Dedifferentiated amniotic fluid mesenchymal stem cell (primary cell): ENCODE results near the gene MAPKAP1.
A peak's percentile ranks its signal among the peaks of the same experiment; 100 is the strongest.
"Not testable (repeated sequence)": the region's sequence is repeated elsewhere in the genome, so short reads cannot be mapped to it uniquely, and the experiment has no call there.

Experiments
- DNase-seq: peaks from one replicate; pipeline ENCODE4 v3.0.0-alpha.2; 2016; ENCODE audit errors: extremely low spot score

MAPKAP1 gene

DNA sequence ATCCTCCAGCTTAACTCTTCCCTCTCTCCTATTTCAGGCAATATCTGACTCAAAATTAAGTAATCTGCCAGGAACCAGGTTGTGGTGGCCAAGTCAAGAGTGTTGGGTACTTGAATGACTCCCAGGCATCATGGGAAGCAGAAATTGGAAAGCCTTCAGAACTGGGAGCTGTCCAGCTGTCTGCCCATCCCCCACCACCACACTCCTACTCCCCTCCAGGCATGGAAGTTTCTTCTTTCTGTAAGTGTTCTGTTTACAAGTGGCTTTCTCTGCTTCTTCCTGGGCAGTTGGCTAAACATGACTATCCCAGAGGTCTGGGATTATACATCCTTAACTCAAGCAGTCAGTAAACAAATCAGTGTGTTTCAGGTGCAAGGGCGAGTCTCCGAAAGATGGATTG lies 25.6 kb upstream of the MAPKAP1 start:
- DNase-seq: no peak

- no peak for DNase-seq
Measured at GRCh38 chr9:125730168-125730567, 23.2 kb upstream of the MAPKAP1 start.

GRCh38 chr9:125726456-125727132 lies 19.6 kb upstream of the MAPKAP1 start:
- DNase-seq: no peak

DNA sequence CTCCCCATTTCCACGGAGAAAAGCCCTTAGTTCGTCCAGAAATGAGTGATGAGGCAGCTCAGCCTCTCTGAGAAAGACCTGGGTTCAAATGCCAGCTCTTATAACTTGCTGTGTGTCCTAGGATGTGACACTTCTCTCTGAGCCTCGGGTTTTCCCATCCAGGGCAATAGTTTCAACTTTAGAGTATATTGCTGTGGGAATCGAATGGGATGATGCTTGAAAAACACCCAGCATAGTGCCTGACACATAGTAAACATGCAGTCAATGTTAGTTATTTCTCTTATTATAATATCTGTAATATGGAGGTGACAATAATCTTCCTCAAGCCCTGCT lies 430 bp upstream of the MAPKAP1 start:
- DNase-seq: no peak

- DNase-seq: no peak
Measured at GRCh38 chr9:125705893-125706292, 1.1 kb downstream of the MAPKAP1 start.

GRCh38 chr9:125703662-125704061 lies 3.3 kb downstream of the MAPKAP1 start:
- DNase-seq: no peak

DNA sequence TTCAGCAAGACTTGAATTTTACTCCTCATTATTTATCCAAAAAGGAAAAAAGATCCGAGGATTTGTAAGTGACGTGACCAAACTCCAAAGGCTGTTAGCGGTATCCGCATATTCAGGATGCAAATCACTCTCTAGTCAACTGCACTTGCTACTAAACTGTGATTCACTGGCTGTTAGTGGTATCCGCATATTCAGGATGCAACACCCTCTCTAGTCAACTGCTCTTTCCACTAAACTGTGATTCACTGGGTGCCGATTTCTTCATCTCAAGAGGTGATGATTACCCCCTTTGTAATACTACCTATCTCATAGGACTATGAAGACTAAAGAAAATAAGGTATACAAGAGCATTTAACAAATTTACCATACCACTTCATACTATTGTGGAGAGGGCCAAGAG lies 5.7 kb downstream of the MAPKAP1 start:
- DNase-seq: no peak

DNA sequence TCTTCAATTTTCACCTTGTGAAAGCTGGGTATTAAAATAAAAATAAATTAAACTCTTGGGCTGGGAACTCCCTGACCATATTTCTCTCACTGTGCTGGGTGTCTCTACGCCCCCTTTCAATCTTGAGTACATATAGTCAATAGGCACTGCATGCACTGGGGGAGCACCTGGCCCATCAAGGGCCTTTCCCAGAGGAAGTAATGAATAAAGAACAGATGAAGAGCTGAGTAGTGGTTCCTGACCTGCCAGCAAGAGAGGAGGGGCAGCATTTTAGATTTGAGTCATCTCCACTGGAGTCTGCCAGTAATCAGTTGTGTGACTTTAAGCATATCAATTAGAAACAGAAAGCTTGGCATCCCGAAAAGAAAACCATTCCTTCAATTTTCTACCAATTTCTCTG lies 6.2 kb downstream of the MAPKAP1 start:
- DNase-seq: no peak

GRCh38 chr9:125699870-125700269 lies 7.1 kb downstream of the MAPKAP1 start:
- DNase-seq: no peak

- DNase-seq: no peak
Measured at GRCh38 chr9:125696106-125696647, 10.8 kb downstream of the MAPKAP1 start.

GRCh38 chr9:125695548-125695947 lies 11.5 kb downstream of the MAPKAP1 start:
- not testable (repeated sequence) for DNase-seq

- DNase-seq: no peak
Measured at GRCh38 chr9:125694478-125694877, 12.5 kb downstream of the MAPKAP1 start.

DNA sequence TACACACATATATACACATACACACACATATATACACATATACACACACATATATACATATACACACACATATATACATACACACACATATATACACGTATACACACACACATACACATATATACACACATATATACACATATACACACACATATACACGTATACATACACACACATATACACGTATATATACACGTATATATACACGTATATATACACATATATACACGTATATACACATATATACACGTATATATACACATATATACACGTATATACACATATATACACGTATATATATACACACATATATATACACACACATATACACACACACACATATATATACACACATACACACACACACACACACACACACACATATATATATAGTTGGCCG lies 13.5 kb downstream of the MAPKAP1 start:
- not testable (repeated sequence) for DNase-seq

- no peak for DNase-seq
Measured at GRCh38 chr9:125691869-125692268, 15.1 kb downstream of the MAPKAP1 start.

GRCh38 chr9:125690679-125691078 lies 16.3 kb downstream of the MAPKAP1 start:
- DNase-seq: no peak

- no peak for DNase-seq
Measured at GRCh38 chr9:125687163-125687863, 19.7 kb downstream of the MAPKAP1 start.

DNA sequence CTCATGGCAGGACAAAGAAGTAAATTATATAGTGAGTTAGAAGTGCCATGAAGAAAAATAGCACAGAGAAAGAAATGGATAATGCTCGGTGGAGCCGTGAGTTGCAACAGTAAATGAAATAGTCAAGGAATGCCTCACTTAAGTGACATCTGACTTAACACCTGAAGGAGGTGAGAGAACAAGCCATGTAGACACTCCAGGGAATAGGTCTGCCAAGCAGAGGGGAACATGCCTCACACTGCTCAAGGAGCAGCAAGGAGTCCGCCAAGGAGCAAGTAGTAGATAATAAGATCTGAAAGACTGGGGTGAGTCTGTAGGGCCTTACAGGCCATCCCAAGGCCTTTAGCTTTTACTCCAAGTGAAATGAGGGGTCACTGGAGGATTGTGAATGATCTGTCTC lies 21.8 kb downstream of the MAPKAP1 start:
- DNase-seq: no peak

GRCh38 chr9:125683486-125683885 lies 23.5 kb downstream of the MAPKAP1 start:
- peak; percentile 31 for DNase-seq

DNA sequence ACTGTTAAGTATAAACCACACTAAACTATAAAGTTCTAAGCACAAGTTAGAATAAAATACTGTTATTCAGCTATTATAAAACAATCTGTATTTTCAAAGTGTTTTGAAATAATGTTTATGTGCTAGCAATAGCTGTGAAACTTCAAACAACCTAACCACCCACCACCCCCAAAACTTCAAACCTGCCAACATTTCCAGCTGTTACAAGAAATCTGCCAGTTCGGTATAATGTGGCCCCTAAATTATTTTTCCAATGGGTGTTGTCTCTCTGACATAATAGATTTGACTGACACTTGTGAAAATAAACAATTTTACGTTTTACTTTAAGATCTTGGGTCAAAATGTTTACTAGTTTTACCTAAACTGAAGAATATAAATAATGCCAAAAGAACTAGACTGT lies 24.7 kb downstream of the MAPKAP1 start:
- no peak for DNase-seq

DNA sequence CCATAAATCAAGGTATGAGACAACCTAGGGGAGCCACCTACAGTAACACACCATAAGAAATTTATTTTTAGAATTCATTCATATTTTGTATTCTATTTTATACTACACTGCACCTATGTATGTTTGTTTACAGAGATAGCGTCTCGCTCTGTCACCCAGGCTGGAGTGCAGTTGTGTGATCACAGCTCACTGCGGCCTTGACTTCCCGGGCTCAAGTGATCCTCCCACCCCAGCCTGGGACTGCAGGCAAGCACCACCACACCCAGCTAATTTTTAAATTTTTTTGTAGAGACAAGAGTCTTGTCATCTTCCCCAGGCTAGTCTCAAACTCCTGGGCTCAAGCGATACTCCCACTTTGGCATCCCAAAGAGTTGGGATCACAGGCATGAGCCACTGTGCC lies 25.4 kb downstream of the MAPKAP1 start:
- DNase-seq: peak; percentile 8

- DNase-seq: no peak
Measured at GRCh38 chr9:125681086-125681622, 25.9 kb downstream of the MAPKAP1 start.

GRCh38 chr9:125680445-125680844 lies 26.6 kb downstream of the MAPKAP1 start:
- DNase-seq: no peak

- DNase-seq: peak; percentile 1
Measured at GRCh38 chr9:125679597-125680189, 27.3 kb downstream of the MAPKAP1 start.
